ENCODE results near the gene CBY2. TPM values are rescaled to one million over a fixed set of nuclear protein-coding genes. Genes with fewer than 3 reads are reported as not detected.

The CBY2 gene
- total RNA-seq, 2 experiments from 2014 or later = not detected

- H3K4me1 Mint-ChIP-seq (ENCODE audit: low read depth) = peaks cover 8% of the 10 kb centered on the region
- ChIA-PET CTCF (no interaction called here), POLR2A (no interaction called here)
- no peak overlapping the region for H3K27ac Mint-ChIP-seq
- no peaks in the 10 kb centered on the region for H3K36me3 Mint-ChIP-seq (ENCODE audit: low read depth)
- H3K4me3 Mint-ChIP-seq = no peak overlapping the region
- no peak for TF ChIP-seq CTCF (IDR thresholded peaks at IDR 0.05)
- DNase-seq (no peak), ATAC-seq (no peak)
- no peaks in the 10 kb centered on the region for H3K27me3 Mint-ChIP-seq
- intact Hi-C loops (cut with micrococcal nuclease) = no loop called here
- no peaks in the 10 kb centered on the region for H3K9me3 Mint-ChIP-seq
These were observed 3.8 kb downstream of the CBY2 start for GRCh38 chr13:45705918-45706317.

- H3K27ac Mint-ChIP-seq = no peak overlapping the region
- DNase-seq (no peak), ATAC-seq (no peak)
- H3K36me3 Mint-ChIP-seq (ENCODE audit: low read depth) = no peaks in the 10 kb centered on the region
- H3K27me3 Mint-ChIP-seq = no peaks in the 10 kb centered on the region
- POLR2A ChIA-PET = no interaction called here
- H3K4me1 Mint-ChIP-seq (ENCODE audit: low read depth) = no peaks in the 10 kb centered on the region
- no peak for TF ChIP-seq CTCF (IDR thresholded peaks at IDR 0.05)
- H3K4me3 Mint-ChIP-seq = no peak overlapping the region
- CTCF ChIA-PET = interaction anchor here (1.7 kb wide), 1 partner anchor 31 kb away, joined by 5 read pairs; no protein-coding TSS in a partner anchor
- intact Hi-C loops (cut with micrococcal nuclease) = no loop called here
- no peaks in the 10 kb centered on the region for H3K9me3 Mint-ChIP-seq
These were observed 5.5 kb downstream of the CBY2 start for GRCh38 chr13:45707516-45708100.

- POLR2A ChIA-PET = no interaction called here
- intact Hi-C loops (cut with micrococcal nuclease) = loop anchor here (10.0 kb wide), 1 partner anchor 197 kb away; no protein-coding TSS in a partner anchor
These were observed 9.8 kb downstream of the CBY2 start for GRCh38 chr13:45711951-45712350.

GRCh38 chr13:45713106-45713690 lies 11.1 kb downstream of the CBY2 start:
- no peak for TF ChIP-seq CTCF (IDR thresholded peaks at IDR 0.05)

More at GRCh38 chr13:45711951-45712350, 9.8 kb downstream of the CBY2 start:
- ATAC-seq (no peak), DNase-seq (no peak)
- no peaks in the 10 kb centered on the region for H3K4me1 Mint-ChIP-seq (ENCODE audit: low read depth)
- no peaks in the 10 kb centered on the region for H3K9me3 Mint-ChIP-seq
- H3K27me3 Mint-ChIP-seq = no peaks in the 10 kb centered on the region
- no peak overlapping the region for H3K4me3 Mint-ChIP-seq
- no peak for TF ChIP-seq CTCF (IDR thresholded peaks at IDR 0.05)
- no peaks in the 10 kb centered on the region for H3K36me3 Mint-ChIP-seq (ENCODE audit: low read depth)
- no peak overlapping the region for H3K27ac Mint-ChIP-seq
- CTCF ChIA-PET = no interaction called here

GRCh38 chr13:45713721-45714120 lies 11.6 kb downstream of the CBY2 start:
- no peak for TF ChIP-seq CTCF (IDR thresholded peaks at IDR 0.05)
- CTCF ChIA-PET = no interaction called here
- Mint-ChIP-seq H3K4me1 (ENCODE audit: low read depth) (no peaks in the 10 kb centered on the region), H3K36me3 (ENCODE audit: low read depth) (no peaks in the 10 kb centered on the region), H3K4me3 (no peak overlapping the region), H3K27ac (no peak overlapping the region), H3K27me3 (no peaks in the 10 kb centered on the region), H3K9me3 (no peaks in the 10 kb centered on the region)
- ATAC-seq = no peak
- no peak for DNase-seq
- intact Hi-C loops (cut with micrococcal nuclease) = loop anchor here (2.0 to 10.0 kb wide), 2 partner anchors 89 to 199 kb away; no protein-coding TSS in a partner anchor
- POLR2A ChIA-PET = no interaction called here

More at GRCh38 chr13:45713106-45713690, 11.1 kb downstream of the CBY2 start:
- Mint-ChIP-seq H3K36me3 (ENCODE audit: low read depth) (no peaks in the 10 kb centered on the region), H3K4me3 (no peak overlapping the region), H3K9me3 (no peaks in the 10 kb centered on the region), H3K27ac (no peak overlapping the region), H3K27me3 (no peaks in the 10 kb centered on the region), H3K4me1 (ENCODE audit: low read depth) (no peaks in the 10 kb centered on the region)
- no peak for DNase-seq
- intact Hi-C loops (cut with micrococcal nuclease) = loop anchor here (10.0 kb wide), 1 partner anchor 198 kb away; no protein-coding TSS in a partner anchor
- POLR2A ChIA-PET = no interaction called here
- CTCF ChIA-PET = no interaction called here
- ATAC-seq = no peak

All from activated CD8-positive, alpha-beta T cell treated with anti-CD3 and anti-CD28 coated beads for 36 hours (primary cell).